WTC11 (cell line): ENCODE measurements around the gene TMEM198. TPM values are rescaled to one million over a fixed set of nuclear protein-coding genes. Genes with fewer than 3 reads are reported as not detected.

Experiments
- ATAC-seq: fragments of 200-7000 bp; cut with Tn5 transposase; 2 replicates; pipeline ENCODE4 v1.10.0; 2021; ENCODE audit warnings: mild to moderate bottlenecking, moderate library complexity
- CTCF ChIA-PET: fragments of 300-600 bp; sonication (Branson Sonifier 250); formaldehyde crosslinking; loops from one replicate; lab custom pipeline; 2021; ENCODE audit warnings: antibody characterized with exemption; lab: Charles Lee
- POLR2A ChIA-PET: fragments of 350-600 bp; sonication (Branson Sonifier 250); formaldehyde crosslinking; loops from one replicate; lab custom pipeline; 2021; ENCODE audit warnings: antibody characterized with exemption; lab: Charles Lee
- DNase-seq: peaks from one replicate; pipeline ENCODE4 v3.0.0; 2021; ENCODE audit warnings: low spot score
- H3K27ac Mint-ChIP-seq: 2 replicates; pipeline ENCODE4 v1.8.0; 2021; ENCODE audit warnings: mixed read lengths
- H3K27me3 Mint-ChIP-seq: 2 replicates; pipeline ENCODE4 v1.8.0; 2021; ENCODE audit warnings: low read depth, mild to moderate bottlenecking, moderate library complexity, mixed read lengths
- H3K36me3 Mint-ChIP-seq: 2 replicates; pipeline ENCODE4 v1.8.0; 2021; ENCODE audit warnings: mixed read lengths
- H3K4me1 Mint-ChIP-seq: 2 replicates; pipeline ENCODE4 v1.8.0; 2022; ENCODE audit warnings: mixed read lengths
- H3K4me3 Mint-ChIP-seq: 2 replicates; pipeline ENCODE4 v1.8.0; 2021; ENCODE audit warnings: mild to moderate bottlenecking, moderate library complexity, mixed read lengths
- H3K9me3 Mint-ChIP-seq: 2 replicates; pipeline ENCODE4 v1.8.0; 2021; ENCODE audit warnings: mixed read lengths
- ATF3 ChIP-seq: sonication (generic); formaldehyde crosslinking; conservative IDR thresholded peaks from 2 replicates; pipeline ENCODE4 v1.8.1; 2022; ENCODE audit warnings: mild to moderate bottlenecking, missing genetic modification reagents
- CTCF ChIP-seq: fragments of 200-600 bp; IDR thresholded peaks from 2 replicates; pipeline ENCODE4 v1.8.0; 2022; ENCODE audit warnings: antibody characterized with exemption
- GABPB1 ChIP-seq: sonication (generic); formaldehyde crosslinking; IDR thresholded peaks from 2 replicates; pipeline ENCODE4 v1.8.1; 2023; ENCODE audit warnings: mild to moderate bottlenecking, missing genetic modification reagents
- HMGXB4 ChIP-seq: sonication (generic); formaldehyde crosslinking; IDR thresholded peaks from 2 replicates; pipeline ENCODE4 v1.8.1; 2023; ENCODE audit warnings: mild to moderate bottlenecking, moderate library complexity, missing genetic modification reagents
- MAX ChIP-seq: sonication (generic); formaldehyde crosslinking; IDR thresholded peaks from 2 replicates; pipeline ENCODE4 v1.8.0; 2022; ENCODE audit warnings: mild to moderate bottlenecking, missing genetic modification reagents
- MLX ChIP-seq: sonication (generic); formaldehyde crosslinking; IDR thresholded peaks from 2 replicates; pipeline ENCODE4 v1.8.1; 2023; ENCODE audit warnings: mild to moderate bottlenecking, missing genetic modification reagents, moderate library complexity
- NR1H2 ChIP-seq: sonication (generic); formaldehyde crosslinking; IDR thresholded peaks from 2 replicates; pipeline ENCODE4 v1.9.0; 2021; ENCODE audit warnings: mild to moderate bottlenecking, moderate library complexity, missing genetic modification reagents
- STAT6 ChIP-seq: sonication (generic); formaldehyde crosslinking; conservative IDR thresholded peaks from 2 replicates; pipeline ENCODE4 v1.8.1; 2023; ENCODE audit warnings: mild to moderate bottlenecking, low read depth, missing genetic modification reagents, moderate library complexity
- ZBTB43 ChIP-seq: sonication (generic); formaldehyde crosslinking; IDR thresholded peaks from 2 replicates; pipeline ENCODE4 v1.8.1; 2023; ENCODE audit warnings: mild to moderate bottlenecking, missing genetic modification reagents
- ZNF219 ChIP-seq: sonication (generic); formaldehyde crosslinking; IDR thresholded peaks from 2 replicates; pipeline ENCODE4 v1.8.0; 2023; ENCODE audit warnings: missing genetic modification reagents, mild to moderate bottlenecking, borderline replicate concordance
- ZNF232 ChIP-seq: sonication (generic); formaldehyde crosslinking; IDR thresholded peaks from 2 replicates; pipeline ENCODE4 v1.8.0; 2022; ENCODE audit warnings: mild to moderate bottlenecking, missing genetic modification reagents
- ZNF281 ChIP-seq: sonication (generic); formaldehyde crosslinking; IDR thresholded peaks from 2 replicates; pipeline ENCODE4 v1.8.0; 2023; ENCODE audit warnings: mild to moderate bottlenecking, missing genetic modification reagents
- ZNF532 ChIP-seq: fragments of 250-450 bp; sonication (Bioruptor Pico); IDR thresholded peaks from 2 replicates; pipeline ENCODE4 v1.9.0; 2021; ENCODE audit warnings: mild to moderate bottlenecking, borderline replicate concordance
- total RNA-seq: library from RNA; stranded (reverse); gene quantifications from 3 replicates; pipeline ENCODE4 v1.2.3, GENCODE V29; 2021

Gene TMEM198
- total RNA-seq, 1 experiment from 2014 or later = 7.1 TPM

- TF ChIP-seq HMGXB4 (CRISPR knock-in tag) = no peak
- TF ChIP-seq ZNF281 (CRISPR knock-in tag) = peak; percentile 71; the same call in 1 of the 2 replicates
- TF ChIP-seq CTCF = no peak
- no peak for TF ChIP-seq STAT6 (CRISPR knock-in tag)
- TF ChIP-seq MAX (CRISPR knock-in tag) = 0 out of 2 replicates have a peak, but pooled peaks have one; percentile 43
- TF ChIP-seq ZNF232 (CRISPR knock-in tag) = peak; percentile 34; the same call in 1 of the 2 replicates
- TF ChIP-seq GABPB1 (CRISPR knock-in tag) = peak; percentile 66; the same call in 1 of the 2 replicates
- TF ChIP-seq, all 79 proteins: peak for 4
- Mint-ChIP-seq H3K9me3 (no peaks in the 10 kb centered on the region), H3K4me3 (peak overlapping the region; percentile 35), H3K4me1 (peaks cover 57% of the 10 kb centered on the region), H3K27ac (peak overlapping the region; percentile 76; the same call in 1 of the 2 replicates), H3K36me3 (no peaks in the 10 kb centered on the region), H3K27me3 (peaks cover 26% of the 10 kb centered on the region)
- ChIA-PET POLR2A (interaction anchor here (0.9 to 1.9 kb wide), 3 partner anchors 15 to 91 kb away, joined by 3 to 14 read pairs (median 3); partner anchors contain the start of gene STK11IP), CTCF (interaction anchor here (0.9 to 4.9 kb wide), 6 partner anchors 15 to 47 kb away, joined by 3 to 44 read pairs (median 4); partner anchors contain the start of genes CHPF, STK11IP and TMEM198)
- ATAC-seq (peak; percentile 86), DNase-seq (peak; percentile 65)
Measured at GRCh38 chr2:219576505-219577388, 32.9 kb downstream of the TMEM198 start.

- Mint-ChIP-seq H3K9me3 (no peaks in the 10 kb centered on the region), H3K4me3 (no peak overlapping the region), H3K36me3 (no peaks in the 10 kb centered on the region), H3K27ac (no peak overlapping the region), H3K27me3 (peaks cover 23% of the 10 kb centered on the region; the same call in 1 of the 2 replicates), H3K4me1 (peaks cover 44% of the 10 kb centered on the region)
- DNase-seq = no peak
- ChIA-PET POLR2A (no interaction called here), CTCF (interaction anchor here (0.7 to 4.9 kb wide), 2 partner anchors 18 to 60 kb away, joined by 3 to 44 read pairs; no protein-coding TSS in a partner anchor)
- ATAC-seq = no peak
- TF ChIP-seq ZBTB43 (no peak), ZNF532 (no peak), MLX (CRISPR knock-in tag) (no peak), ZNF219 (CRISPR knock-in tag) (no peak), NR1H2 (no peak), ATF3 (CRISPR knock-in tag) (no peak)
Measured at GRCh38 chr2:219578811-219579613, 35.2 kb downstream of the TMEM198 start.
